CD4-positive, alpha-beta T cell treated with Interleukin-2 at 100 ng/mL for 4 hours (primary cell): ENCODE measurements around the gene CCDC146.
"Not testable (repeated sequence)": the region's sequence is repeated elsewhere in the genome, so short reads cannot be mapped to it uniquely, and the experiment has no call there.

Experiments used
- DNase-seq: peaks from one replicate; pipeline ENCODE4 v3.0.0-alpha.2; 2020; ENCODE audit warnings: low spot score

CCDC146 gene

GRCh38 chr7:77327932-77328628, 205.7 kb downstream of the CCDC146 start:
- DNase-seq, result peak; percentile 17

GRCh38 chr7:77328669-77329068, 206.3 kb downstream of the CCDC146 start:
- no peak for DNase-seq

- no peak for DNase-seq
Observed at GRCh38 chr7:77329466-77330168, 207.2 kb downstream of the CCDC146 start.

GRCh38 chr7:77330169-77330882, 207.9 kb downstream of the CCDC146 start:
- DNase-seq, result peak; percentile 45

GRCh38 chr7:77331938-77332695, 209.7 kb downstream of the CCDC146 start:
- peak; percentile 68 for DNase-seq

- DNase-seq, result not testable (repeated sequence)
Observed at GRCh38 chr7:77334039-77334438, 211.6 kb downstream of the CCDC146 start.

GRCh38 chr7:77335581-77335980, 213.2 kb downstream of the CCDC146 start:
- no peak for DNase-seq

- no peak for DNase-seq
Observed at GRCh38 chr7:77337456-77337990, 215.1 kb downstream of the CCDC146 start.

- DNase-seq, result no peak
Observed at GRCh38 chr7:77338260-77338659, 215.8 kb downstream of the CCDC146 start.

- DNase-seq, result no peak
Observed at GRCh38 chr7:77338883-77339629, 216.6 kb downstream of the CCDC146 start.

- DNase-seq, result no peak
Observed at GRCh38 chr7:77339726-77340125, 217.3 kb downstream of the CCDC146 start.
